Measurements from ENCODE around the gene ASTL. TPM values are rescaled to one million over a fixed set of nuclear protein-coding genes. Genes with fewer than 3 reads are reported as not detected.

ASTL gene
- polyA plus RNA-seq, 2 donors: 0.26 to 0.32 TPM

GRCh38 chr2:96131152-96131812, 7.0 kb downstream of the ASTL start:
- Histone ChIP-seq H3K4me1 (ENCODE audit: control insufficient read depth in 2 of 2, insufficient read depth in 2 of 2, low read length in 1 of 2) (peaks cover 0 to 3% of the 10 kb centered on the region in 2 donors), H3K9me3 (ENCODE audit: control insufficient read depth in 2 of 2, insufficient read depth in 1 of 2, low read depth in 1 of 2, low read length in 1 of 2) (no peaks in the 10 kb centered on the region), H3K27me3 (ENCODE audit: control insufficient read depth in 1 of 2, insufficient read depth in 2 of 2, low read length in 2 of 2) (no peaks in the 10 kb centered on the region), H3K4me3 (ENCODE audit: low read depth in 1 of 2, low read length in 2 of 2) (no peak overlapping the region), H3K36me3 (ENCODE audit: control insufficient read depth in 2 of 2, insufficient read depth in 2 of 2, low read length in 1 of 2) (no peaks in the 10 kb centered on the region), H3K27ac (ENCODE audit: low read depth in 2 of 2, low read length in 1 of 2) (no peak overlapping the region)
- WGBS, 2 donors: 71 to 79% methylated on average over 10 of the region's 10 CpGs

DNA sequence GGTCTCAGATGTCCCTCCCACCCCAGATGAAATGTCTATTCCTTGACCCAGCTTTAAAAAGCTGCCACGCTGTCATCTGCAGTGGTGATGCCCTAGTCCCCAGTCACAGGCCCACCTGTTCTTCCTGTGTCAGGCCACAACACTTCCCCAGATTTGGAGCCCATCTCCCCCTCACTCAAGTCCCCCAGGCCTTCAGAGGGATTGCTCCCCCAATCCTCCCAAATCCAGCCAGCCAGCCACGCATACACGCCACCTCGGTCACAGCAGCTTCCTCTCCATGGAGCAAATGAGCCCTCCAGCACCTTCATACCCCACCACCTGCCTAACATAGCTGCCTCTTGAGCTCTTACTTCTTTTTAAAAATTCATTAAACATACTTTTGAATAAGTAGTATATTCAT, 7.8 kb downstream of the ASTL start:
- Histone ChIP-seq H3K9me3 (ENCODE audit: control insufficient read depth in 2 of 2, insufficient read depth in 1 of 2, low read depth in 1 of 2, low read length in 1 of 2) (no peaks in the 10 kb centered on the region), H3K4me3 (ENCODE audit: low read depth in 1 of 2, low read length in 2 of 2) (no peak overlapping the region), H3K4me1 (ENCODE audit: control insufficient read depth in 2 of 2, insufficient read depth in 2 of 2, low read length in 1 of 2) (peaks cover 0 to 3% of the 10 kb centered on the region in 2 donors), H3K36me3 (ENCODE audit: control insufficient read depth in 2 of 2, insufficient read depth in 2 of 2, low read length in 1 of 2) (no peaks in the 10 kb centered on the region), H3K27ac (ENCODE audit: low read depth in 2 of 2, low read length in 1 of 2) (no peak overlapping the region), H3K27me3 (ENCODE audit: control insufficient read depth in 1 of 2, insufficient read depth in 2 of 2, low read length in 2 of 2) (no peaks in the 10 kb centered on the region)
- 94 to 95% methylated on average over 4 of the region's 4 CpGs for WGBS, 2 donors

- no peaks in the 10 kb centered on the region for H3K36me3 ChIP-seq (ENCODE audit: control insufficient read depth in 2 of 2, insufficient read depth in 2 of 2, low read length in 1 of 2)
- H3K27ac ChIP-seq (ENCODE audit: low read depth in 2 of 2, low read length in 1 of 2): no peak overlapping the region
- no peaks in the 10 kb centered on the region for H3K27me3 ChIP-seq (ENCODE audit: control insufficient read depth in 1 of 2, insufficient read depth in 2 of 2, low read length in 2 of 2)
- H3K4me1 ChIP-seq (ENCODE audit: control insufficient read depth in 2 of 2, insufficient read depth in 2 of 2, low read length in 1 of 2): peaks cover 0 to 3% of the 10 kb centered on the region in 2 donors
- no peak overlapping the region for H3K4me3 ChIP-seq (ENCODE audit: low read depth in 1 of 2, low read length in 2 of 2)
- H3K9me3 ChIP-seq (ENCODE audit: control insufficient read depth in 2 of 2, insufficient read depth in 1 of 2, low read depth in 1 of 2, low read length in 1 of 2): no peaks in the 10 kb centered on the region
- WGBS, 2 donors: 87% methylated on average over 16 of the region's 16 CpGs
Observed at GRCh38 chr2:96129528-96130120, 8.7 kb downstream of the ASTL start.

GRCh38 chr2:96128456-96128855, 9.8 kb downstream of the ASTL start:
- Histone ChIP-seq H3K4me3 (ENCODE audit: low read depth in 1 of 2, low read length in 2 of 2) (no peak overlapping the region), H3K27ac (ENCODE audit: low read depth in 2 of 2, low read length in 1 of 2) (no peak overlapping the region), H3K27me3 (ENCODE audit: control insufficient read depth in 1 of 2, insufficient read depth in 2 of 2, low read length in 2 of 2) (no peaks in the 10 kb centered on the region), H3K9me3 (ENCODE audit: control insufficient read depth in 2 of 2, insufficient read depth in 1 of 2, low read depth in 1 of 2, low read length in 1 of 2) (no peaks in the 10 kb centered on the region), H3K4me1 (ENCODE audit: control insufficient read depth in 2 of 2, insufficient read depth in 2 of 2, low read length in 1 of 2) (peaks cover 0 to 3% of the 10 kb centered on the region in 2 donors), H3K36me3 (ENCODE audit: control insufficient read depth in 2 of 2, insufficient read depth in 2 of 2, low read length in 1 of 2) (no peaks in the 10 kb centered on the region)
- WGBS, 2 donors: 82 to 86% methylated on average over 6 of the region's 6 CpGs

DNA sequence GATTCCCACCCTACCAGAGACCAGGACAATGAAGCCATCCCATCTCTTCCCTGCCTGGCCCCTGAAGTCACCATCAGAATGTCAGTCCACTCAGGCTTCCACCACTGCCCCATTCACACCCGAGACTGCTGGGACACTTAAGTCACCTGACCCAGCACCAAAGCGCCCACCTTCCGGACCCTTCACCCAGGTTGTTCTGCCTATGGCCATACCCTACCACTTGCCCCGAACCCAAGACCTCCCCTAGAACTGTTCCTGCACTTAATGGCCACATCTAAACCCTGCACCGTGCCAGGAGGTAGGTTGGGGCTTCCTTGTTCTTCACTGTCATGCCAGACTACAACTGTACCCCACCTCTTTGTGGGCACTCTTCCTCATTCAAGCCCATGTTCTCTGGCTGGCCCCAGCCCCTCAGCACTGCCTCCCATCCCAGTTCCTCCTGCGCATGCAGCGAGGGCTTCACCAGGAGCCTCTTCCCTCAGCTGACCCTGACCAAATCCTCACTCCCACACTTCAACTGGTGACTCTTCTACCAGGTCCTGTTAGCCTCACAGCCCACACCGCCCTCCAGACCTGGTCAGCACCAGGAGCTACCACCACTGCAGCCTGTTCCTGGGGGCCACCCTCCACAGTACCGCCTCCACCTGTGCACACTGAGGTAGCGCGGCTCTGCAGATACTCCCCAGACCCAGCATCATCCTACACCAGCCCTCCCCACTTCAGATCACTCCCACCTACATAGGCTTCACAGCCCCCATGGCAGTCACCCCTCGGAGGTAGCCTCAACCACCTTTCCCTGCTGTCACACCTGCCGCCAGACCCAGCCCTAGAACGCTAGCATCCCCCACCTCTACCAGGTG, 13.7 kb downstream of the ASTL start:
- Histone ChIP-seq H3K4me1 (ENCODE audit: control insufficient read depth in 2 of 2, insufficient read depth in 2 of 2, low read length in 1 of 2) (no peaks in the 10 kb centered on the region), H3K4me3 (ENCODE audit: low read depth in 1 of 2, low read length in 2 of 2) (no peak overlapping the region), H3K27me3 (ENCODE audit: control insufficient read depth in 1 of 2, insufficient read depth in 2 of 2, low read length in 2 of 2) (no peaks in the 10 kb centered on the region), H3K27ac (ENCODE audit: low read depth in 2 of 2, low read length in 1 of 2) (no peak overlapping the region), H3K9me3 (ENCODE audit: control insufficient read depth in 2 of 2, insufficient read depth in 1 of 2, low read depth in 1 of 2, low read length in 1 of 2) (peaks cover 0 to 3% of the 10 kb centered on the region in 2 donors), H3K36me3 (ENCODE audit: control insufficient read depth in 2 of 2, insufficient read depth in 2 of 2, low read length in 1 of 2) (no peaks in the 10 kb centered on the region)
- WGBS, 2 donors: 91 to 96% methylated on average over 14 of the region's 14 CpGs

DNA sequence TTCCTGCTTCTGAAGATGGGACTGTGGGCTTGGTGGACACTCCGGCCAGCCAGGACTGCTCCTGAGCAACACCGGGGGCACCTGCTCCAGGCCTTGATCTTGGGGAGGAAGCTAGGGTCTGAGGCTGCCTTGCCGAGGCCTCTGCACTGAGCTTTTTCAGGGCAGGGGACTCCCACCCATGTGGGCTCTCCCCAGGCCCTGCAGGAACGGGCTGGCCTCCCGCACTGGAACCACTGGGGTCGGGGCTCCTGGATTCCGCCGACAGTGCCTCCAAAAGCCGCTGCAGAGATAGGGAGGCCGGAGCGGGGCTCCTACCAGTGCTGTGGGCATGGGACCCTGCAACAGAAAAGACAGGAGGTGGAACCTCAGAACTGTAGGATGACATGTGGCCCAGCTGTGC, 14.4 kb downstream of the ASTL start:
- H3K4me1 ChIP-seq (ENCODE audit: control insufficient read depth in 2 of 2, insufficient read depth in 2 of 2, low read length in 1 of 2): no peaks in the 10 kb centered on the region
- no peak overlapping the region for H3K27ac ChIP-seq (ENCODE audit: low read depth in 2 of 2, low read length in 1 of 2)
- WGBS, 2 donors: 94 to 97% methylated on average over 11 of the region's 11 CpGs
- H3K9me3 ChIP-seq (ENCODE audit: control insufficient read depth in 2 of 2, insufficient read depth in 1 of 2, low read depth in 1 of 2, low read length in 1 of 2): peaks cover 0 to 3% of the 10 kb centered on the region in 2 donors
- H3K27me3 ChIP-seq (ENCODE audit: control insufficient read depth in 1 of 2, insufficient read depth in 2 of 2, low read length in 2 of 2): no peaks in the 10 kb centered on the region
- no peaks in the 10 kb centered on the region for H3K36me3 ChIP-seq (ENCODE audit: control insufficient read depth in 2 of 2, insufficient read depth in 2 of 2, low read length in 1 of 2)
- H3K4me3 ChIP-seq (ENCODE audit: low read depth in 1 of 2, low read length in 2 of 2): no peak overlapping the region

DNA sequence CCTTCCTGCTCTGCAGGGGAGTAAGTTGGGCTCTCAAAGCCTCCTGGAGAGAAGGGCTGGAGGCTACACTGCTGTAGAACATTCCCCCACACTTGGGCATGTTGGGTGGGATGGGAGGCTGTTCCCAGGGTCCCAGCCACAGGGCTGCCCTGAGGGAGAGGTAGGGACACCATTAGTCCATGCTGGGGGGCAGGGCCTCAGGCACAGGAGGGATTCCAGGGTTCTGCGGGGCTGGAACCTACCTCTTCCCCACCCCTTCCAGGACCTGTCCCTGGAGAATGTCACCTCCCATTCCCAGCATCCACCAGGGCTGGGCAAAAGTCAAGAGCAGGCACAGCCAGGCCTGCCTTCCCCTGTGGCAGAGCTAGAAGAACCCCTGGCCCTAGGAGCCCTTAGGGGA, 15.0 kb downstream of the ASTL start:
- Histone ChIP-seq H3K4me1 (ENCODE audit: control insufficient read depth in 2 of 2, insufficient read depth in 2 of 2, low read length in 1 of 2) (no peaks in the 10 kb centered on the region), H3K9me3 (ENCODE audit: control insufficient read depth in 2 of 2, insufficient read depth in 1 of 2, low read depth in 1 of 2, low read length in 1 of 2) (peaks cover 0 to 3% of the 10 kb centered on the region in 2 donors), H3K36me3 (ENCODE audit: control insufficient read depth in 2 of 2, insufficient read depth in 2 of 2, low read length in 1 of 2) (no peaks in the 10 kb centered on the region), H3K4me3 (ENCODE audit: low read depth in 1 of 2, low read length in 2 of 2) (no peak overlapping the region), H3K27ac (ENCODE audit: low read depth in 2 of 2, low read length in 1 of 2) (no peak overlapping the region), H3K27me3 (ENCODE audit: control insufficient read depth in 1 of 2, insufficient read depth in 2 of 2, low read length in 2 of 2) (no peaks in the 10 kb centered on the region)
- WGBS, 2 donors: 82 to 89% methylated on average over 1 of the region's 1 CpG

DNA sequence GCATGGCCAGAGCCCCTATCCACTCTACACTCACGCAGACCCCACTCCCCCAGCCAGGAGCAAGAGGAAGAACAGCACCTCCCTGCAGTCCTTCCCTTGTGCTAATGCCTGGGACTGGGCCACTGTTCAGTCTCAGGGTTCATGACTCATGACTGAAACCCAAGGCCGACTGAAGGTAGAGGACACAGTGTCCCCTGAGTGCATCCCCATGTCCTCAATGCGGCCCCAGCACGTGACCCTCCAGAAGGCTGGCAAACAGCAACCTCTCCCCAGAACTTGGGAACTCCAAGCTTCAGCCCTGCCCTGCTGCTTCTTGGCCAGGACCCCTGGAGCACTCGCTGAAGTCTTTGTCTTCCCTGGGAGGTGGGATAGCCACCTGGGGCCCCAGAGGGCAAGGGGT, 15.9 kb downstream of the ASTL start:
- H3K36me3 ChIP-seq (ENCODE audit: control insufficient read depth in 2 of 2, insufficient read depth in 2 of 2, low read length in 1 of 2): no peaks in the 10 kb centered on the region
- H3K4me3 ChIP-seq (ENCODE audit: low read depth in 1 of 2, low read length in 2 of 2): no peak overlapping the region
- H3K4me1 ChIP-seq (ENCODE audit: control insufficient read depth in 2 of 2, insufficient read depth in 2 of 2, low read length in 1 of 2): peaks cover 0 to under 1% of the 10 kb centered on the region in 2 donors
- H3K27ac ChIP-seq (ENCODE audit: low read depth in 2 of 2, low read length in 1 of 2): no peak overlapping the region
- H3K9me3 ChIP-seq (ENCODE audit: control insufficient read depth in 2 of 2, insufficient read depth in 1 of 2, low read depth in 1 of 2, low read length in 1 of 2): peaks cover 0 to 3% of the 10 kb centered on the region in 2 donors
- H3K27me3 ChIP-seq (ENCODE audit: control insufficient read depth in 1 of 2, insufficient read depth in 2 of 2, low read length in 2 of 2): no peaks in the 10 kb centered on the region
- WGBS, 2 donors: 87 to 89% methylated on average over 5 of the region's 5 CpGs

GRCh38 chr2:96121414-96121813, 16.9 kb downstream of the ASTL start:
- Histone ChIP-seq H3K27me3 (ENCODE audit: control insufficient read depth in 1 of 2, insufficient read depth in 2 of 2, low read length in 2 of 2) (no peaks in the 10 kb centered on the region), H3K36me3 (ENCODE audit: control insufficient read depth in 2 of 2, insufficient read depth in 2 of 2, low read length in 1 of 2) (no peaks in the 10 kb centered on the region), H3K4me3 (ENCODE audit: low read depth in 1 of 2, low read length in 2 of 2) (no peak overlapping the region), H3K27ac (ENCODE audit: low read depth in 2 of 2, low read length in 1 of 2) (no peak overlapping the region), H3K4me1 (ENCODE audit: control insufficient read depth in 2 of 2, insufficient read depth in 2 of 2, low read length in 1 of 2) (peaks cover under 1 to 4% of the 10 kb centered on the region in 2 donors), H3K9me3 (ENCODE audit: control insufficient read depth in 2 of 2, insufficient read depth in 1 of 2, low read depth in 1 of 2, low read length in 1 of 2) (peaks cover 0 to 3% of the 10 kb centered on the region in 2 donors)
- WGBS, 2 donors: 89 to 93% methylated on average over 4 of the region's 4 CpGs
